Stimulated activated effector memory CD8-positive, alpha-beta T cell treated with anti-CD3 and anti-CD28 coated beads, Interleukin-12 subunit alpha, Interleukin-12 subunit beta, amount 100 ng/mL, for 72 hours (primary cell): Measurements from ENCODE around the gene TEX29.

Experiments
- ATAC-seq: fragments of 150-1000 bp; cut with Tn5 transposase; 2 replicates; pipeline ENCODE4 v1.10.0; 2021
- DNase-seq, 2 donors: peaks; one replicate each; pipeline ENCODE4 v3.0.0; 2021 to 2022; ENCODE audit warnings: low spot score in 2 of 2
- H3K27ac Mint-ChIP-seq: one replicate; pipeline ENCODE4 v1.8.0; 2022; ENCODE audit warnings: mild to moderate bottlenecking, mixed read lengths
- H3K36me3 Mint-ChIP-seq: one replicate; pipeline ENCODE4 v1.8.0; 2022; ENCODE audit warnings: mild to moderate bottlenecking, mixed read lengths
- H3K4me1 Mint-ChIP-seq: one replicate; pipeline ENCODE4 v1.8.0; 2022; ENCODE audit warnings: mixed read lengths
- H3K4me3 Mint-ChIP-seq: one replicate; pipeline ENCODE4 v1.8.0; 2022; ENCODE audit warnings: mild to moderate bottlenecking, mixed read lengths
- H3K9me3 Mint-ChIP-seq: one replicate; pipeline ENCODE4 v1.8.0; 2022; ENCODE audit warnings: mixed read lengths

The TEX29 gene

GRCh38 chr13:111338841-111339240 lies 18.4 kb downstream of the TEX29 start:
- Mint-ChIP-seq H3K4me1 (no peaks in the 10 kb centered on the region), H3K9me3 (no peaks in the 10 kb centered on the region), H3K27ac (no peak overlapping the region), H3K36me3 (no peaks in the 10 kb centered on the region), H3K4me3 (no peak overlapping the region)
- DNase-seq: peak in 1 of 2 donors; percentile 12
- no peak for ATAC-seq

- DNase-seq (peak in 1 of 2 donors; percentile 23), ATAC-seq (no peak)
- Mint-ChIP-seq H3K27ac (no peak overlapping the region), H3K36me3 (no peaks in the 10 kb centered on the region), H3K4me3 (no peak overlapping the region), H3K4me1 (no peaks in the 10 kb centered on the region), H3K9me3 (no peaks in the 10 kb centered on the region)
Measured at GRCh38 chr13:111339366-111340143, 19.1 kb downstream of the TEX29 start.

GRCh38 chr13:111341886-111342285 lies 21.4 kb downstream of the TEX29 start:
- no peak overlapping the region for H3K4me3 Mint-ChIP-seq
- no peaks in the 10 kb centered on the region for H3K4me1 Mint-ChIP-seq
- H3K27ac Mint-ChIP-seq: no peak overlapping the region
- no peaks in the 10 kb centered on the region for H3K9me3 Mint-ChIP-seq
- DNase-seq (peak in 1 of 2 donors; percentile 37), ATAC-seq (no peak)
- H3K36me3 Mint-ChIP-seq: no peaks in the 10 kb centered on the region

GRCh38 chr13:111342721-111343120 lies 22.3 kb downstream of the TEX29 start:
- ATAC-seq (no peak), DNase-seq (no peak)
- Mint-ChIP-seq H3K4me1 (no peaks in the 10 kb centered on the region), H3K4me3 (no peak overlapping the region), H3K27ac (no peak overlapping the region), H3K36me3 (no peaks in the 10 kb centered on the region), H3K9me3 (no peaks in the 10 kb centered on the region)

- Mint-ChIP-seq H3K9me3 (no peaks in the 10 kb centered on the region), H3K27ac (no peak overlapping the region), H3K4me1 (no peaks in the 10 kb centered on the region), H3K4me3 (no peak overlapping the region), H3K36me3 (no peaks in the 10 kb centered on the region)
- DNase-seq (peak in 1 of 2 donors; percentile 29), ATAC-seq (no peak)
Measured at GRCh38 chr13:111343186-111343805, 22.9 kb downstream of the TEX29 start.

- Mint-ChIP-seq H3K9me3 (no peaks in the 10 kb centered on the region), H3K4me1 (no peaks in the 10 kb centered on the region), H3K36me3 (no peaks in the 10 kb centered on the region), H3K4me3 (no peak overlapping the region), H3K27ac (no peak overlapping the region)
- ATAC-seq (peak; percentile 13), DNase-seq (peak in 1 of 2 donors; percentile 43)
Measured at GRCh38 chr13:111344471-111345191, 24.2 kb downstream of the TEX29 start.

- Mint-ChIP-seq H3K27ac (no peak overlapping the region), H3K4me3 (no peak overlapping the region), H3K4me1 (no peaks in the 10 kb centered on the region), H3K9me3 (no peaks in the 10 kb centered on the region), H3K36me3 (no peaks in the 10 kb centered on the region)
- ATAC-seq (no peak), DNase-seq (peak in 1 of 2 donors; percentile 44)
Measured at GRCh38 chr13:111345682-111346081, 25.2 kb downstream of the TEX29 start.

- Mint-ChIP-seq H3K27ac (no peak overlapping the region), H3K4me1 (no peaks in the 10 kb centered on the region), H3K36me3 (no peaks in the 10 kb centered on the region), H3K4me3 (no peak overlapping the region), H3K9me3 (no peaks in the 10 kb centered on the region)
- DNase-seq (no peak), ATAC-seq (peak; percentile 34)
Measured at GRCh38 chr13:111346101-111346680, 25.7 kb downstream of the TEX29 start.

- DNase-seq (peak in 1 of 2 donors; percentile 29), ATAC-seq (no peak)
- H3K4me3 Mint-ChIP-seq: no peak overlapping the region
- peaks cover 10% of the 10 kb centered on the region for H3K9me3 Mint-ChIP-seq
- H3K27ac Mint-ChIP-seq: peak overlapping the region; percentile 19
- no peaks in the 10 kb centered on the region for H3K4me1 Mint-ChIP-seq
- no peaks in the 10 kb centered on the region for H3K36me3 Mint-ChIP-seq
Measured at GRCh38 chr13:111347438-111347837, 27.0 kb downstream of the TEX29 start.

- DNase-seq: no peak
- H3K36me3 Mint-ChIP-seq: no peaks in the 10 kb centered on the region
- peaks cover 15% of the 10 kb centered on the region for H3K9me3 Mint-ChIP-seq
- no peak overlapping the region for H3K4me3 Mint-ChIP-seq
- ATAC-seq: no peak
- H3K4me1 Mint-ChIP-seq: no peaks in the 10 kb centered on the region
- H3K27ac Mint-ChIP-seq: no peak overlapping the region
Measured at GRCh38 chr13:111353508-111353907, 33.1 kb downstream of the TEX29 start.

- Mint-ChIP-seq H3K36me3 (no peaks in the 10 kb centered on the region), H3K9me3 (peaks cover 15% of the 10 kb centered on the region), H3K4me3 (no peak overlapping the region), H3K27ac (no peak overlapping the region), H3K4me1 (no peaks in the 10 kb centered on the region)
- DNase-seq: peak in 1 of 2 donors; percentile 13
- no peak for ATAC-seq
Measured at GRCh38 chr13:111354789-111355188, 34.3 kb downstream of the TEX29 start.

GRCh38 chr13:111356795-111357194 lies 36.4 kb downstream of the TEX29 start:
- Mint-ChIP-seq H3K9me3 (peaks cover 11% of the 10 kb centered on the region), H3K4me3 (no peak overlapping the region), H3K27ac (no peak overlapping the region), H3K4me1 (no peaks in the 10 kb centered on the region), H3K36me3 (no peaks in the 10 kb centered on the region)
- peak in 1 of 2 donors; percentile 12 for DNase-seq
- no peak for ATAC-seq

- DNase-seq (peak in 1 of 2 donors; percentile 43), ATAC-seq (no peak)
Measured at GRCh38 chr13:111359237-111359915, 38.9 kb downstream of the TEX29 start.

GRCh38 chr13:111359930-111360329 lies 39.5 kb downstream of the TEX29 start:
- Mint-ChIP-seq H3K4me3 (no peak overlapping the region), H3K27ac (no peak overlapping the region), H3K4me1 (no peaks in the 10 kb centered on the region), H3K9me3 (no peaks in the 10 kb centered on the region), H3K36me3 (no peaks in the 10 kb centered on the region)
- no peak for ATAC-seq
- no peak for DNase-seq

More at GRCh38 chr13:111359237-111359915, 38.9 kb downstream of the TEX29 start:
- no peak overlapping the region for H3K4me3 Mint-ChIP-seq
- no peaks in the 10 kb centered on the region for H3K4me1 Mint-ChIP-seq
- no peak overlapping the region for H3K27ac Mint-ChIP-seq
- no peaks in the 10 kb centered on the region for H3K9me3 Mint-ChIP-seq
- no peaks in the 10 kb centered on the region for H3K36me3 Mint-ChIP-seq

GRCh38 chr13:111360452-111360851 lies 40.0 kb downstream of the TEX29 start:
- H3K27ac Mint-ChIP-seq: no peak overlapping the region
- no peaks in the 10 kb centered on the region for H3K9me3 Mint-ChIP-seq
- ATAC-seq: no peak
- no peaks in the 10 kb centered on the region for H3K36me3 Mint-ChIP-seq
- no peaks in the 10 kb centered on the region for H3K4me1 Mint-ChIP-seq
- DNase-seq: no peak
- H3K4me3 Mint-ChIP-seq: no peak overlapping the region
